Skeletal muscle satellite cell (primary cell): ENCODE measurements around the gene KANSL2. TPM values are rescaled to one million over a fixed set of nuclear protein-coding genes. Genes with fewer than 3 reads are reported as not detected.
"Not testable (repeated sequence)": the region's sequence is repeated elsewhere in the genome, so short reads cannot be mapped to it uniquely, and the experiment has no call there.

Experiments used
- H3K27me3 ChIP-seq: 2 replicates; pipeline ENCODE4 v1.7.0; 2013; ENCODE audit warnings: low read length; ENCODE audit not compliant: control insufficient read depth, insufficient read depth
- H3K36me3 ChIP-seq: 2 replicates; pipeline ENCODE4 v1.7.0; 2013; ENCODE audit warnings: mild to moderate bottlenecking, control low read depth, low read length; ENCODE audit not compliant: insufficient read depth
- H3K4me1 ChIP-seq: 2 replicates; pipeline ENCODE4 v1.7.0; 2013; ENCODE audit warnings: low read length; ENCODE audit not compliant: control insufficient read depth, insufficient read depth
- H3K4me2 ChIP-seq: 2 replicates; pipeline ENCODE4 v1.7.0; 2013; ENCODE audit warnings: mild to moderate bottlenecking, low read length
- H3K4me3 ChIP-seq: 2 replicates; pipeline ENCODE4 v1.7.0; 2013; ENCODE audit warnings: low read length
- H3K9ac ChIP-seq: 2 replicates; pipeline ENCODE4 v1.7.0; 2013; ENCODE audit warnings: mild to moderate bottlenecking, low read depth, low read length, moderate library complexity
- H3K9me3 ChIP-seq: replicated peaks from 2 replicates; pipeline ENCODE4 v1.7.0; 2013; ENCODE audit warnings: mild to moderate bottlenecking, control low read depth, low read length
- small RNA-seq: library from RNA; depleted of rRNA; stranded (forward); fragments of <200 nt; gene quantifications from one replicate; pipeline ENCODE3, GENCODE V24; 2012

Gene KANSL2

DNA sequence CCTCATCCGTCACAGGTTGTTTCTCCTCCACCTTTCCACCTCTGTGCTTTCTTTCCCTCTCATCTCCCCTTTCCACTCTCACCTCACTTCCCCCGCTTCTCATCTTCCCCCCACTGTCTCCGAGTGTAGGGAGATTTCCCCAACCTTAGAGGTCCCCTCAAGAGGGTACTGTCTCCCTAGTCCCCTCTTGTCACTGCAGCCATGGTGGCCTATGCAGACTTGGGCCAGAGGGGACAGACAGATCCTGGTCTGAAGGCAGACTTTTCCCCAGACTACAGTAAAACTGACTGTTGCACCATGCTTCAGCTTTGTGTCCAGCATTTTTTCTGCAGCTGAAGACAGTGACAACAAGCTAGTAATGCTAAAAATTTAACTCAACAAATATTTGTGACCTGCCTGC lies 41.2 kb downstream of the KANSL2 start:
- no peak overlapping the region for H3K9ac ChIP-seq
- H3K4me1 ChIP-seq, result no peaks in the 10 kb centered on the region
- H3K9me3 ChIP-seq, result no peaks in the 10 kb centered on the region
- H3K27me3 ChIP-seq, result no peaks in the 10 kb centered on the region
- H3K36me3 ChIP-seq, result peaks cover 14% of the 10 kb centered on the region
- H3K4me3 ChIP-seq, result no peak overlapping the region
- H3K4me2 ChIP-seq, result no peak overlapping the region

DNA sequence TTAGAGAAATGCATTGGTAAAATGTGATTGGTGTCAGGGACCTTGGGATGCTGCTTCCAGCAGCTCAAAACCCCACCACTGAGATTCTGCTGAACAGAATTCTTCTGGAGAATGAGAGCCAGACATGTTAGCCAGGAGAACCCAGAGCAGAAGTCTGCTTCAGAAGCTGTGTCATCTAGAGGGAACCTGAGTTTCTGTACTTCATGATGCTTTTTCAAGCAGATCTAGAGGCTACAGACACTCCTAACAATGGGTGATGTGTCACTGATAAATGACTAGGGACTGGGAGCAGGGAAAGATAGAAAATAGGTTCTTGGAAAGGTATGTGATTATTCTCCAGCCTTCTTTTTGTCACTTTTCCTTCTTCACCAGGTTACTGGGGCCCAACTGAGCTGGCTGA lies 41.6 kb downstream of the KANSL2 start:
- no peaks in the 10 kb centered on the region for H3K27me3 ChIP-seq
- H3K9me3 ChIP-seq, result no peaks in the 10 kb centered on the region
- H3K4me3 ChIP-seq, result no peak overlapping the region
- no peaks in the 10 kb centered on the region for H3K4me1 ChIP-seq
- H3K9ac ChIP-seq, result no peak overlapping the region
- no peak overlapping the region for H3K4me2 ChIP-seq
- H3K36me3 ChIP-seq, result peaks cover 14% of the 10 kb centered on the region

GRCh38 chr12:48631071-48631470 lies 51.0 kb downstream of the KANSL2 start:
- H3K27me3 ChIP-seq, result peaks cover 26% of the 10 kb centered on the region
- no peaks in the 10 kb centered on the region for H3K9me3 ChIP-seq
- no peak overlapping the region for H3K9ac ChIP-seq
- no peak overlapping the region for H3K4me3 ChIP-seq
- no peaks in the 10 kb centered on the region for H3K36me3 ChIP-seq
- no peaks in the 10 kb centered on the region for H3K4me1 ChIP-seq
- no peak overlapping the region for H3K4me2 ChIP-seq

- peaks cover 26% of the 10 kb centered on the region for H3K27me3 ChIP-seq
- no peak overlapping the region for H3K4me3 ChIP-seq
- H3K4me1 ChIP-seq, result no peaks in the 10 kb centered on the region
- no peaks in the 10 kb centered on the region for H3K36me3 ChIP-seq
- H3K4me2 ChIP-seq, result no peak overlapping the region
- no peaks in the 10 kb centered on the region for H3K9me3 ChIP-seq
- H3K9ac ChIP-seq, result no peak overlapping the region
Measured at GRCh38 chr12:48630346-48630745, 51.7 kb downstream of the KANSL2 start.

- H3K4me3 ChIP-seq, result no peak overlapping the region
- H3K9me3 ChIP-seq, result no peaks in the 10 kb centered on the region
- H3K27me3 ChIP-seq, result peaks cover 26% of the 10 kb centered on the region
- no peaks in the 10 kb centered on the region for H3K36me3 ChIP-seq
- no peak overlapping the region for H3K4me2 ChIP-seq
- H3K9ac ChIP-seq, result no peak overlapping the region
- H3K4me1 ChIP-seq, result no peaks in the 10 kb centered on the region
Measured at GRCh38 chr12:48629541-48629940, 52.5 kb downstream of the KANSL2 start.

DNA sequence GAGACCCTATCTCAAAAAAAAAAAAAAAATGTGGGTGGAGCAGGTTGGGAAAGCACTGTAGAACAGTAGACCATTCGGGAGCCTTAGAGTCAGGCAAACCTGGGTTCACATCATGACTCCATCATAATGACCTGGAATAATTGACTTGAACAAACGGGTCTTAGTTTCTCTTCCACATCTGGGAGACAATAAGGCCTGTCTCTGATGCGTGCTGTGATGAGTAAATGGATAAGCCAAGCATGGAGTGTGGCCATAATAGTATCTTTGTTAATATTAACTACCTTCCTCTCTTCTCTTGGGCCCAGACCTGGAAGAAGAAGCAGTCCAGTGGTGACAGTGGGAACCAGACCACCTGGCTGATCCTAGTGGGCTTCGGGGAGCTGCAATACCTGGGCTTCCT lies 54.5 kb downstream of the KANSL2 start:
- H3K4me3 ChIP-seq, result no peak overlapping the region
- no peaks in the 10 kb centered on the region for H3K36me3 ChIP-seq
- H3K27me3 ChIP-seq, result peaks cover 35% of the 10 kb centered on the region
- H3K4me1 ChIP-seq, result no peaks in the 10 kb centered on the region
- H3K9me3 ChIP-seq, result no peaks in the 10 kb centered on the region
- H3K9ac ChIP-seq, result no peak overlapping the region
- no peak overlapping the region for H3K4me2 ChIP-seq

DNA sequence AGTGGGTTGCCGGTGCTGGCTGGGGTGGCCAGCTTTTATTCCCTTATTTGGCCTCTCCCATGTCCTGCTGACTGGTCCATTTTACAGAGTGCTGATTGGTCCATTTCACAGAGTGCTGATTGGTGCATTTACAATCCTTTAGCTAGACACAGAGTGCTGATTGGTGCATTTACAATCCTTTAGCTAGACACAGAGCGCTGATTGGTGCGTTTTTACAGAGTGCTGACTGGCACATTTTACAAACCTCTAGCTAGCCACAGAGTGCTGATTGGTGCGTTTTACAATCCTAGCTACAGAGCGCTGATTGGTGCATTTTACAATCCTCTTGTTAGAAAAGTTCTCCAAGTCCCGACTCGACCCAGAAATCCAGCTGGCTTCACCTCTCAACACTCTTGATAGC lies 59.0 kb downstream of the KANSL2 start:
- H3K36me3 ChIP-seq, H3K9me3 ChIP-seq: not testable (repeated sequence)

DNA sequence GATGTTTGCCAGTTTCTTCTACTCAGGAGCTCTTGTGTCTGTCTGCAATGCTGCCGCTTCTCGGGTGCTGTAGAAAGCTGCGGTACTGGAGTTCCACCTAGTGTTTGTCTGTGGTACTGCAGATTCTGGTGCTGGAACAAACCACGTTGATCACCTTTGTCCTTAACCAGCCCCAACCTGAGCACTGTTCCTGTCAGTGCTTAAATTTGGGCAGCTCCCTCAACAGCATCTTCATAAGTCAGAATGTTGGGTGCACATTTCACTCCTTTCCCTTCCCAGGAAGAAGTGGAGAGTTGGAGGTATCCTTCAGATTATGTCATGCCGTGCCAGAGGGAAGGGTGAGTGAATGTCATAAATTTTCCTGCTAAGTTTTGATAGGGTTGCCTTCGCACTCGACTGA lies 63.5 kb downstream of the KANSL2 start:
- H3K4me1 ChIP-seq, result no peaks in the 10 kb centered on the region
- no peak overlapping the region for H3K4me2 ChIP-seq
- no peaks in the 10 kb centered on the region for H3K9me3 ChIP-seq
- no peak overlapping the region for H3K9ac ChIP-seq
- H3K27me3 ChIP-seq, result peaks cover 40% of the 10 kb centered on the region
- no peaks in the 10 kb centered on the region for H3K36me3 ChIP-seq
- H3K4me3 ChIP-seq, result no peak overlapping the region

More for the DNA sequence above, 59.0 kb downstream of the KANSL2 start:
- H3K4me2 ChIP-seq, H3K4me1 ChIP-seq, H3K9ac ChIP-seq, H3K4me3 ChIP-seq: not testable (repeated sequence)
- peaks cover 38% of the 10 kb centered on the region for H3K27me3 ChIP-seq

DNA sequence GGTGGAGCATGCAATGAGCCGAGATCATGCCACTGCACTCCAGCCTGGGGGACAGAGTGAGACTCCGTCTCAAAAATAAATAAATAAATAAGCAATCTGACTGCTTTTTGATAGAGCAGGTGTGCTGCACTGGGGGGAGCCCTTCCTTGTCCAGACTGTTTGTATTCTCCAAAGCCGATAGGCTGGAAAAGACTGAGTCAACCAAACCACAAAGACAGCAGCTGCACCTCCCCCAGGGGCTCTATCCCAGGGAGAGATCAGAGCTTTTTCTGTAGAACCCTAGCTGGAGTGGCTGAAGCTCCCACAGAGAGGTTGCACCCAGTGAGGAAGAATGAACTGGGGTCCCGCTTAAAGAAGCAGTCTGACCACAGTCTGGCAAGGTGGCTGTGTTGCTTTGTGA lies 66.4 kb downstream of the KANSL2 start:
- Histone ChIP-seq H3K9me3 (no peaks in the 10 kb centered on the region), H3K4me3 (no peak overlapping the region), H3K4me1 (no peaks in the 10 kb centered on the region), H3K27me3 (peaks cover 35% of the 10 kb centered on the region), H3K4me2 (no peak overlapping the region), H3K36me3 (no peaks in the 10 kb centered on the region), H3K9ac (no peak overlapping the region)

GRCh38 chr12:48613321-48613720 lies 68.7 kb downstream of the KANSL2 start:
- H3K36me3 ChIP-seq, result no peaks in the 10 kb centered on the region
- H3K9me3 ChIP-seq, result no peaks in the 10 kb centered on the region
- H3K4me2 ChIP-seq, result no peak overlapping the region
- H3K9ac ChIP-seq, result no peak overlapping the region
- no peak overlapping the region for H3K4me3 ChIP-seq
- no peaks in the 10 kb centered on the region for H3K4me1 ChIP-seq
- peaks cover 26% of the 10 kb centered on the region for H3K27me3 ChIP-seq

Small RNAs within 50 kb of the gene (small RNA-seq; reads per million reads assigned to genes)
- not detected for gene MIR1291
- 3,111 reads per million, percentile 100 among the genes with 10 or more reads in this experiment for gene SNORA2A
- gene SNORA2B, result 181 reads per million, percentile 98 among the genes with 10 or more reads in this experiment
- gene SNORA2C, result 37.7 reads per million, percentile 95 among the genes with 10 or more reads in this experiment
